Activated T-helper 17 cell treated with anti-CD3 and anti-CD28 coated beads, Interleukin-2, amount 50 U/mL, for 72 hours (primary cell): ENCODE results near the gene ATP2A3. TPM values are rescaled to one million over a fixed set of nuclear protein-coding genes. Genes with fewer than 3 reads are reported as not detected.

Experiments used
- total RNA-seq, 2 donors: library from RNA; stranded (reverse); gene quantifications; one replicate each; pipeline ENCODE4 v1.2.3, GENCODE V29; 2022

Gene ATP2A3
- total RNA-seq, 2 donors from 2014 or later, result 81.5 to 153 TPM

Other genes starting within 250 kb of the ATP2A3 start
- gene HASPIN, start 240.5 kb downstream of the ATP2A3 start, total RNA-seq, result 10 to 100 TPM; 12.4 to 21.5 TPM
- 10 to 100 TPM; 24.2 to 43.2 TPM for gene ITGAE, start 163.2 kb downstream of the ATP2A3 start, total RNA-seq
- 10 to 100 TPM; 30.8 to 40.4 TPM for gene NCBP3, start 118.2 kb downstream of the ATP2A3 start, total RNA-seq
- 1 to 10 TPM; 4.0 to 4.9 TPM for gene CAMKK1, start 71.4 kb downstream of the ATP2A3 start, total RNA-seq
- gene P2RX1, start 48.0 kb downstream of the ATP2A3 start, total RNA-seq, result 1 to 10 TPM in 1 of 2 donors, not detected in 1; 1.6 TPM
- gene ZZEF1, start 178.6 kb upstream of the ATP2A3 start, total RNA-seq, result 10 to 100 TPM; 48.1 to 48.2 TPM
- 1 to 10 TPM; 6.6 to 8.4 TPM for gene CYB5D2, start 178.8 kb upstream of the ATP2A3 start, total RNA-seq